MM.1S (cell line): Measurements from ENCODE around the gene ZNF132.

Source experiments
- EZH2 ChIP-seq: fragments of 300-600 bp; sonication (generic); optimal IDR thresholded peaks from 2 replicates; pipeline ENCODE3; 2017; ENCODE audit warnings: low read depth, mild to moderate bottlenecking, antibody characterized with exemption, low read length, mixed read lengths
- EZH2phosphoT487 ChIP-seq: fragments of 300-600 bp; sonication (generic); IDR thresholded peaks from 2 replicates; pipeline ENCODE4 v1.6.1; 2018; ENCODE audit warnings: antibody characterized with exemption, low read length
- TF ChIP-seq, protein P1 (sequence below): fragments of 300-600 bp; sonication (generic); IDR thresholded peaks from 2 replicates; pipeline ENCODE4 v1.5.1; 2016; ENCODE audit warnings: antibody characterized with exemption, low read length, mixed read lengths

GRCh38 chr19:58408152-58409009 is 31.6 kb downstream of the ZNF132 start, which contains the start of gene ZNF584:
- TF ChIP-seq, protein P1, sequence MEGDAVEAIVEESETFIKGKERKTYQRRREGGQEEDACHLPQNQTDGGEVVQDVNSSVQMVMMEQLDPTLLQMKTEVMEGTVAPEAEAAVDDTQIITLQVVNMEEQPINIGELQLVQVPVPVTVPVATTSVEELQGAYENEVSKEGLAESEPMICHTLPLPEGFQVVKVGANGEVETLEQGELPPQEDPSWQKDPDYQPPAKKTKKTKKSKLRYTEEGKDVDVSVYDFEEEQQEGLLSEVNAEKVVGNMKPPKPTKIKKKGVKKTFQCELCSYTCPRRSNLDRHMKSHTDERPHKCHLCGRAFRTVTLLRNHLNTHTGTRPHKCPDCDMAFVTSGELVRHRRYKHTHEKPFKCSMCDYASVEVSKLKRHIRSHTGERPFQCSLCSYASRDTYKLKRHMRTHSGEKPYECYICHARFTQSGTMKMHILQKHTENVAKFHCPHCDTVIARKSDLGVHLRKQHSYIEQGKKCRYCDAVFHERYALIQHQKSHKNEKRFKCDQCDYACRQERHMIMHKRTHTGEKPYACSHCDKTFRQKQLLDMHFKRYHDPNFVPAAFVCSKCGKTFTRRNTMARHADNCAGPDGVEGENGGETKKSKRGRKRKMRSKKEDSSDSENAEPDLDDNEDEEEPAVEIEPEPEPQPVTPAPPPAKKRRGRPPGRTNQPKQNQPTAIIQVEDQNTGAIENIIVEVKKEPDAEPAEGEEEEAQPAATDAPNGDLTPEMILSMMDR: peak; percentile 37
- TF ChIP-seq EZH2phosphoT487 (no peak), EZH2 (no peak)
